DOHH2 (cell line): ENCODE data around the gene TJAP1.

Experiments used
- EZH2phosphoT487 ChIP-seq: fragments of 200-600 bp; sonication (generic); IDR thresholded peaks from 2 replicates; pipeline ENCODE4 v1.6.1; 2017; ENCODE audit warnings: borderline replicate concordance, mild to moderate bottlenecking, antibody characterized with exemption, low read length, moderate library complexity, mixed read lengths
- TF ChIP-seq, protein P1 (sequence below): fragments of 200-600 bp; sonication (generic); IDR thresholded peaks from one replicate; pipeline ENCODE4 v1.5.1; 2014; ENCODE audit warnings: antibody characterized with exemption, mild to moderate bottlenecking, low read depth, low read length; ENCODE audit not compliant: poor library complexity, severe bottlenecking

GRCh38 chr6:43499028-43499815 lies 21.9 kb downstream of the TJAP1 start:
- TF ChIP-seq, protein P1, sequence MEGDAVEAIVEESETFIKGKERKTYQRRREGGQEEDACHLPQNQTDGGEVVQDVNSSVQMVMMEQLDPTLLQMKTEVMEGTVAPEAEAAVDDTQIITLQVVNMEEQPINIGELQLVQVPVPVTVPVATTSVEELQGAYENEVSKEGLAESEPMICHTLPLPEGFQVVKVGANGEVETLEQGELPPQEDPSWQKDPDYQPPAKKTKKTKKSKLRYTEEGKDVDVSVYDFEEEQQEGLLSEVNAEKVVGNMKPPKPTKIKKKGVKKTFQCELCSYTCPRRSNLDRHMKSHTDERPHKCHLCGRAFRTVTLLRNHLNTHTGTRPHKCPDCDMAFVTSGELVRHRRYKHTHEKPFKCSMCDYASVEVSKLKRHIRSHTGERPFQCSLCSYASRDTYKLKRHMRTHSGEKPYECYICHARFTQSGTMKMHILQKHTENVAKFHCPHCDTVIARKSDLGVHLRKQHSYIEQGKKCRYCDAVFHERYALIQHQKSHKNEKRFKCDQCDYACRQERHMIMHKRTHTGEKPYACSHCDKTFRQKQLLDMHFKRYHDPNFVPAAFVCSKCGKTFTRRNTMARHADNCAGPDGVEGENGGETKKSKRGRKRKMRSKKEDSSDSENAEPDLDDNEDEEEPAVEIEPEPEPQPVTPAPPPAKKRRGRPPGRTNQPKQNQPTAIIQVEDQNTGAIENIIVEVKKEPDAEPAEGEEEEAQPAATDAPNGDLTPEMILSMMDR = no peak
- no peak for TF ChIP-seq EZH2phosphoT487
